IMR-90 (cell line): ENCODE results near the gene SNX25. TPM values are rescaled to one million over a fixed set of nuclear protein-coding genes. Genes with fewer than 3 reads are reported as not detected.
"Not testable (repeated sequence)": the region's sequence is repeated elsewhere in the genome, so short reads cannot be mapped to it uniquely, and the experiment has no call there.

Experiments
- ATAC-seq: fragments of 200-7000 bp; cut with Tn5 transposase; 2 replicates; pipeline ENCODE4 v1.9.1; 2020; ENCODE audit warnings: low read depth, mild to moderate bottlenecking, moderate library complexity
- BruUV-seq: library from RNA; stranded (reverse); fragments of 400-500 nt; replicated peaks from 2 replicates; lab custom pipeline; 2021; lab: Mats Ljungman, UMichigan
- CTCF ChIA-PET: fragments of 300-600 bp; formaldehyde crosslinking; extraction: SDS; loops from one replicate; lab custom pipeline; 2021; ENCODE audit warnings: antibody characterized with exemption; lab: Yijun Ruan, JAX
- POLR2A ChIA-PET: fragments of 300-600 bp; sonication (Branson Sonifier 250); formaldehyde crosslinking; loops from one replicate; lab custom pipeline; 2022; ENCODE audit warnings: antibody characterized with exemption; ENCODE audit not compliant: unreplicated experiment; lab: Charles Lee
- DNase-seq: peaks from one replicate; pipeline ENCODE4 v3.0.0; 2013
- H2AFZ ChIP-seq: replicated peaks from 2 replicates; pipeline ENCODE3; 2013; ENCODE audit warnings: low read length, mild to moderate bottlenecking; ENCODE audit not compliant: poor library complexity
- H2AK5ac ChIP-seq: 2 replicates; pipeline ENCODE4 v1.6.1; 2013; ENCODE audit warnings: low read depth, low read length, inconsistent platforms
- H2AK9ac ChIP-seq: replicated peaks from 2 replicates; pipeline ENCODE3; 2013; ENCODE audit warnings: mild to moderate bottlenecking, low read depth, low read length, moderate library complexity; ENCODE audit not compliant: poor library complexity
- H2BK120ac ChIP-seq: 2 replicates; pipeline ENCODE4 v1.6.1; 2013; ENCODE audit warnings: low read depth, low read length, inconsistent platforms
- H2BK15ac ChIP-seq: 3 replicates; pipeline ENCODE4 v1.6.1; 2013; ENCODE audit warnings: low read depth, low read length, inconsistent platforms
- H2BK20ac ChIP-seq: 2 replicates; pipeline ENCODE4 v1.6.1; 2013; ENCODE audit warnings: low read depth, mild to moderate bottlenecking, inconsistent platforms, low read length, moderate library complexity
- H2BK5ac ChIP-seq: 2 replicates; pipeline ENCODE4 v1.6.1; 2013; ENCODE audit warnings: mild to moderate bottlenecking, low read depth, low read length, inconsistent platforms; ENCODE audit not compliant: poor library complexity, severe bottlenecking
- H3K14ac ChIP-seq: replicated peaks from 2 replicates; pipeline ENCODE4 v1.6.1; 2013; ENCODE audit warnings: low read depth, low read length, inconsistent platforms
- H3K18ac ChIP-seq: 2 replicates; pipeline ENCODE4 v1.6.1; 2013; ENCODE audit warnings: low read depth, low read length, control low read depth
- H3K23ac ChIP-seq: 2 replicates; pipeline ENCODE4 v1.6.1; 2013; ENCODE audit warnings: low read depth, low read length, inconsistent platforms
- H3K27ac ChIP-seq: 2 replicates; pipeline ENCODE4 v1.5.1; 2013; ENCODE audit warnings: mild to moderate bottlenecking, control low read depth, low read length; ENCODE audit not compliant: insufficient read depth
- H3K27me3 ChIP-seq: 2 replicates; pipeline ENCODE4 v1.6.1; 2013; ENCODE audit warnings: low read length; ENCODE audit not compliant: control insufficient read depth, insufficient read depth
- H3K36me3 ChIP-seq: 2 replicates; pipeline ENCODE4 v1.6.1; 2013; ENCODE audit warnings: low read length, mixed read lengths; ENCODE audit not compliant: control insufficient read depth, insufficient read depth
- H3K4ac ChIP-seq: 2 replicates; pipeline ENCODE4 v1.6.1; 2013; ENCODE audit warnings: low read depth, low read length, inconsistent platforms
- H3K4me1 ChIP-seq: 2 replicates; pipeline ENCODE4 v1.6.1; 2013; ENCODE audit warnings: low read length, mixed read lengths; ENCODE audit not compliant: control insufficient read depth, insufficient read depth
- H3K4me2 ChIP-seq: 2 replicates; pipeline ENCODE4 v1.6.1; 2013; ENCODE audit warnings: low read depth, mild to moderate bottlenecking, control low read depth, low read length, moderate library complexity
- H3K4me3 ChIP-seq: 2 replicates; pipeline ENCODE4 v1.5.1; 2013; ENCODE audit warnings: low read depth, mild to moderate bottlenecking, control low read depth, low read length, moderate library complexity; ENCODE audit not compliant: insufficient read depth
- H3K56ac ChIP-seq: 2 replicates; pipeline ENCODE4 v1.6.1; 2013; ENCODE audit warnings: low read length, inconsistent platforms; ENCODE audit not compliant: insufficient read depth; ENCODE audit errors: extremely low read depth
- H3K79me1 ChIP-seq, 2 experiments: 2 replicates each; pipeline ENCODE4 v1.6.1; 2013; ENCODE audit warnings: low read length in 2 of 2, inconsistent platforms in 1 of 2, low read depth in 1 of 2
- H3K9ac ChIP-seq: 2 replicates; pipeline ENCODE4 v1.6.1; 2013; ENCODE audit warnings: low read depth, low read length, control low read depth
- H3K9me1 ChIP-seq: 2 replicates; pipeline ENCODE4 v1.6.1; 2013; ENCODE audit warnings: low read length, inconsistent platforms; ENCODE audit not compliant: insufficient read depth
- H3K9me3 ChIP-seq: 2 replicates; pipeline ENCODE4 v1.6.1; 2013; ENCODE audit warnings: low read length; ENCODE audit not compliant: control insufficient read depth, insufficient read depth
- H4K20me1 ChIP-seq: 2 replicates; pipeline ENCODE4 v1.6.1; 2013; ENCODE audit warnings: low read length, inconsistent platforms; ENCODE audit not compliant: insufficient read depth
- H4K5ac ChIP-seq: 2 replicates; pipeline ENCODE4 v1.6.1; 2013; ENCODE audit warnings: mild to moderate bottlenecking, low read depth, low read length, control low read depth
- H4K8ac ChIP-seq, 2 experiments: 2 replicates each; pipeline ENCODE4 v1.6.1; 2013; ENCODE audit warnings: low read depth in 2 of 2, low read length in 2 of 2, control low read depth in 1 of 2, inconsistent platforms in 1 of 2
- H4K91ac ChIP-seq: 2 replicates; pipeline ENCODE4 v1.6.1; 2013; ENCODE audit warnings: low read depth, low read length, inconsistent platforms; ENCODE audit not compliant: insufficient read depth
- ELK1 ChIP-seq: fragments of 150-350 bp; IDR thresholded peaks from 2 replicates; pipeline ENCODE4 v1.6.1; 2016; ENCODE audit warnings: low read depth, mild to moderate bottlenecking, low read length, moderate library complexity, borderline replicate concordance
- MAFK ChIP-seq: IDR thresholded peaks from 2 replicates; pipeline ENCODE4 v1.6.1; 2012; ENCODE audit warnings: low read depth, low read length, improper control_type of control experiment
- WGBS, 2 experiments: methylation state at CpG; one replicate each; pipeline versions ENCODE4 v1.1.5 to v1.1.7; 2013; ENCODE audit warnings: missing lambda C conversion rate in 2 of 2; ENCODE audit not compliant: insufficient read length in 1 of 2; ENCODE audit errors: extremely low coverage in 2 of 2; 5-methylcytosine and 5-hydroxymethylcytosine counted together
- dilution Hi-C: fragments of 300-500 bp; cut with HindIII; formaldehyde crosslinking; loops from one replicate; pipeline ENCODE4 v1.14.3; 2018; ENCODE audit warnings: low sequenced_read_pairs; ENCODE audit not compliant: unreplicated experiment
- in situ Hi-C: fragments of 300-500 bp; cut with MboI; formaldehyde crosslinking; loops from 3 replicates; pipeline ENCODE4 v1.14.3; 2019; ENCODE audit warnings: low sequenced_read_pairs, inconsistent platforms, mixed read lengths
- intact Hi-C: fragments of 100-400 bp; cut with micrococcal nuclease; formaldehyde crosslinking; loops from 2 replicates; pipeline ENCODE4 v1.10.0; 2022
- polyA plus RNA-seq, 3 experiments: library from polyadenylated mRNA; depleted of rRNA; stranded (reverse); fragments of >200 nt; gene quantifications; 2 replicates each; pipeline ENCODE4 v1.2.3, GENCODE V29; 2012; ENCODE audit warnings: low replicate concordance in 1 of 3
- total RNA-seq: library from RNA; depleted of rRNA; stranded (reverse); fragments of >200 nt; gene quantifications from 2 replicates; pipeline ENCODE4 v1.2.3, GENCODE V29; 2012

Gene SNX25
- total and polyA plus RNA-seq, 2 of the 4 experiments (the other 2 are of a cell fraction): 11.4 to 28.3 TPM

- intact Hi-C loops: loop anchor here (2.0 kb wide), 1 partner anchor 266 kb away; the partner anchor contains the start of gene CCDC110
- Histone ChIP-seq H2BK120ac (no peak overlapping the region), H3K4me1 (peaks cover 7% of the 10 kb centered on the region), H2BK5ac (no peak overlapping the region), H4K5ac (no peak overlapping the region), H3K18ac (no peak overlapping the region; the same call in 1 of the 2 replicates), H2AK9ac (no peak overlapping the region), H2AK5ac (no peak overlapping the region), H3K27me3 (no peaks in the 10 kb centered on the region), H3K9ac (peak overlapping the region; percentile 70), H2BK15ac (no peak overlapping the region), H3K79me1 (peaks cover 18 to 35% of the 10 kb centered on the region in 2 experiments), H3K56ac (0 out of 2 replicates have a peak overlapping the region, but pooled peaks have one; percentile 8), H2AFZ (peak overlapping the region; percentile 97), H3K36me3 (no peaks in the 10 kb centered on the region; the same call in 1 of the 2 replicates), H4K20me1 (no peaks in the 10 kb centered on the region), H3K9me3 (no peaks in the 10 kb centered on the region), H3K4ac (no peak overlapping the region), H3K14ac (peak overlapping the region; percentile 47; the same call in 1 of the 2 replicates), H3K23ac (no peak overlapping the region), H3K9me1 (peaks cover 4% of the 10 kb centered on the region; the same call in 1 of the 2 replicates), H2BK20ac (no peak overlapping the region), H3K27ac (no peak overlapping the region), H4K91ac (no peak overlapping the region), H4K8ac (peak overlapping the region in 1 of 2 experiments; percentile 41; a peak in 1 of 4 replicates), H3K4me2 (peak overlapping the region; percentile 89), H3K4me3 (peak overlapping the region; percentile 62)
- POLR2A ChIA-PET: no interaction called here
- no peak; the same call in 1 of the 2 replicates for ATAC-seq
- peak; percentile 21 for DNase-seq
- no CpG with 5 or more reads among the region's 14 CpGs for WGBS, 2 experiments
- TF ChIP-seq MAFK (no peak), ELK1 (no peak)
- CTCF ChIA-PET: interaction anchor here (0.5 kb wide), 1 partner anchor 27 kb away, joined by 4 read pairs; no protein-coding TSS in a partner anchor
- dilution Hi-C loops: no loop called here
- BruUV-seq: no TSS peak
- in situ Hi-C loops: loop anchor here (5.0 kb wide), 1 partner anchor 188 kb away; no protein-coding TSS in a partner anchor
Observed at GRCh38 chr4:185204238-185204910, 5.0 kb upstream of the SNX25 start.

GRCh38 chr4:185205073-185205472, 4.3 kb upstream of the SNX25 start:
- dilution Hi-C loops, DNase-seq, H3K36me3 ChIP-seq, H4K20me1 ChIP-seq, H2BK15ac ChIP-seq, H2BK20ac ChIP-seq, BruUV-seq, H4K8ac ChIP-seq, H3K4ac ChIP-seq, H2BK5ac ChIP-seq, H3K14ac ChIP-seq, in situ Hi-C loops, POLR2A ChIA-PET, H3K4me2 ChIP-seq, H3K9me1 ChIP-seq, H3K56ac ChIP-seq, H2AFZ ChIP-seq, H3K18ac ChIP-seq, ATAC-seq, H2AK9ac ChIP-seq, H4K91ac ChIP-seq, H3K27ac ChIP-seq, H2BK120ac ChIP-seq, H3K23ac ChIP-seq, H3K4me3 ChIP-seq, H3K4me1 ChIP-seq, H2AK5ac ChIP-seq, H3K9ac ChIP-seq, H4K5ac ChIP-seq, H3K9me3 ChIP-seq, H3K27me3 ChIP-seq: not testable (repeated sequence)
- intact Hi-C loops: loop anchor here (2.0 kb wide), 1 partner anchor 266 kb away; the partner anchor contains the start of gene CCDC110
- WGBS, 2 experiments: 100% methylated on average over 5 of the region's 13 CpGs; no CpG with 5 or more reads in 1 of the 2 experiments
- H3K79me1 ChIP-seq: peaks cover 18 to 34% of the 10 kb centered on the region in 2 experiments
- CTCF ChIA-PET: interaction anchor here (0.5 kb wide), 1 partner anchor 27 kb away, joined by 4 read pairs; no protein-coding TSS in a partner anchor
